Activated T-cell treated with anti-CD3 and anti-CD28 coated beads, Interleukin-2, amount 50 U/mL, for 4 hours (primary cell): ENCODE data around the gene MAP10. TPM values are rescaled to one million over a fixed set of nuclear protein-coding genes. Genes with fewer than 3 reads are reported as not detected.
A peak's percentile ranks its signal among the peaks of the same experiment; 100 is the strongest.
"Not testable (repeated sequence)": the region's sequence is repeated elsewhere in the genome, so short reads cannot be mapped to it uniquely, and the experiment has no call there.

Experiments
- ATAC-seq, 2 donors: fragments of 200-7000 bp; cut with Tn5 transposase; one replicate each; pipeline ENCODE4 v1.10.0; 2021
- DNase-seq: peaks from one replicate; pipeline ENCODE4 v3.0.0-alpha.2; 2020
- H3K27me3 Mint-ChIP-seq: one replicate; pipeline ENCODE4 v1.8.0; 2021; ENCODE audit warnings: low read depth, mixed read lengths
- H3K36me3 Mint-ChIP-seq: one replicate; pipeline ENCODE4 v1.8.0; 2022; ENCODE audit warnings: mixed read lengths; ENCODE audit not compliant: insufficient read depth
- H3K4me1 Mint-ChIP-seq: one replicate; pipeline ENCODE4 v1.8.0; 2021; ENCODE audit warnings: low read depth, mixed read lengths
- H3K4me3 Mint-ChIP-seq: one replicate; pipeline ENCODE4 v1.8.0; 2021; ENCODE audit warnings: mild to moderate bottlenecking, moderate library complexity, mixed read lengths
- H3K9me3 Mint-ChIP-seq: one replicate; pipeline ENCODE4 v1.8.0; 2021; ENCODE audit warnings: mixed read lengths
- total RNA-seq, 3 donors: library from RNA; stranded (reverse); gene quantifications; one replicate each; pipeline ENCODE4 v1.2.1, GENCODE V29; 2021

Gene MAP10
- 1 to 10 TPM in 2 of 3 donors, under 1 TPM in 1; 0.71 to 1.2 (median 1.1) TPM for total RNA-seq

GRCh38 chr1:232805269-232806185, at the start of gene MAP10:
Gene MAP10 (plus strand): TSS chr1:232805416. CDS start chr1:232805450, 34 bp downstream.
- peak; percentile 61 for DNase-seq
- peak; percentile 89 to 90 for ATAC-seq
- Mint-ChIP-seq H3K36me3 (no peaks in the 10 kb centered on the region), H3K4me3 (peak within 1 kb of the TSS; percentile 88), H3K4me1 (peaks cover 20% of the 10 kb centered on the region), H3K27me3 (no peaks in the 10 kb centered on the region), H3K9me3 (peaks cover 26% of the 10 kb centered on the region)

- DNase-seq (no peak), ATAC-seq (no peak)
- Mint-ChIP-seq H3K9me3 (peaks cover 4% of the 10 kb centered on the region), H3K4me1 (peaks cover 2% of the 10 kb centered on the region), H3K4me3 (no peak overlapping the region), H3K27me3 (peaks cover 15% of the 10 kb centered on the region), H3K36me3 (no peaks in the 10 kb centered on the region)
Observed at GRCh38 chr1:232764458-232765251, 40.6 kb upstream of the MAP10 start.

- Mint-ChIP-seq H3K4me3 (no peak overlapping the region), H3K4me1 (peaks cover 2% of the 10 kb centered on the region), H3K36me3 (no peaks in the 10 kb centered on the region), H3K27me3 (peaks cover 15% of the 10 kb centered on the region), H3K9me3 (peaks cover 4% of the 10 kb centered on the region)
- ATAC-seq (no peak), DNase-seq (no peak)
Observed at GRCh38 chr1:232765542-232765941, 39.7 kb upstream of the MAP10 start.

GRCh38 chr1:232766241-232766890, 38.9 kb upstream of the MAP10 start:
- Mint-ChIP-seq H3K4me1 (peaks cover 2% of the 10 kb centered on the region), H3K9me3 (peaks cover 4% of the 10 kb centered on the region), H3K4me3 (no peak overlapping the region), H3K36me3 (no peaks in the 10 kb centered on the region), H3K27me3 (peaks cover 15% of the 10 kb centered on the region)
- DNase-seq (no peak), ATAC-seq (no peak)

GRCh38 chr1:232766904-232767303, 38.3 kb upstream of the MAP10 start:
- Mint-ChIP-seq H3K27me3 (peaks cover 15% of the 10 kb centered on the region), H3K4me1 (peaks cover 2% of the 10 kb centered on the region), H3K9me3 (peaks cover 4% of the 10 kb centered on the region), H3K4me3 (no peak overlapping the region), H3K36me3 (no peaks in the 10 kb centered on the region)
- DNase-seq: no peak
- no peak for ATAC-seq

- ATAC-seq (no peak), DNase-seq (no peak)
- Mint-ChIP-seq H3K4me1 (peaks cover 2% of the 10 kb centered on the region), H3K9me3 (peaks cover 4% of the 10 kb centered on the region), H3K4me3 (no peak overlapping the region), H3K27me3 (peaks cover 15% of the 10 kb centered on the region), H3K36me3 (no peaks in the 10 kb centered on the region)
Observed at GRCh38 chr1:232767305-232768074, 37.7 kb upstream of the MAP10 start.

- ATAC-seq: no peak
Observed at GRCh38 chr1:232768793-232769192, 36.4 kb upstream of the MAP10 start.

GRCh38 chr1:232769733-232770132, 35.5 kb upstream of the MAP10 start:
- Mint-ChIP-seq H3K4me3 (no peak overlapping the region), H3K9me3 (no peaks in the 10 kb centered on the region)
- ATAC-seq: no peak

More at GRCh38 chr1:232768793-232769192, 36.4 kb upstream of the MAP10 start:
- Mint-ChIP-seq H3K9me3 (no peaks in the 10 kb centered on the region), H3K27me3 (peaks cover 13% of the 10 kb centered on the region), H3K36me3 (no peaks in the 10 kb centered on the region), H3K4me1 (peaks cover 2% of the 10 kb centered on the region), H3K4me3 (no peak overlapping the region)
- DNase-seq: no peak

GRCh38 chr1:232773752-232774151, 31.5 kb upstream of the MAP10 start:
- no peaks in the 10 kb centered on the region for H3K4me1 Mint-ChIP-seq
- H3K4me3 Mint-ChIP-seq: no peak overlapping the region
- peaks cover 6% of the 10 kb centered on the region for H3K27me3 Mint-ChIP-seq
- no peaks in the 10 kb centered on the region for H3K36me3 Mint-ChIP-seq
- DNase-seq: no peak
- no peaks in the 10 kb centered on the region for H3K9me3 Mint-ChIP-seq
- no peak for ATAC-seq

More at GRCh38 chr1:232769733-232770132, 35.5 kb upstream of the MAP10 start:
- DNase-seq: no peak
- Mint-ChIP-seq H3K4me1 (peaks cover 2% of the 10 kb centered on the region), H3K36me3 (no peaks in the 10 kb centered on the region), H3K27me3 (peaks cover 13% of the 10 kb centered on the region)

- H3K4me3 Mint-ChIP-seq: no peak overlapping the region
- no peaks in the 10 kb centered on the region for H3K4me1 Mint-ChIP-seq
- no peaks in the 10 kb centered on the region for H3K36me3 Mint-ChIP-seq
Observed at GRCh38 chr1:232776526-232777106, 28.6 kb upstream of the MAP10 start.

GRCh38 chr1:232780354-232780753, 24.9 kb upstream of the MAP10 start:
- Mint-ChIP-seq H3K36me3 (no peaks in the 10 kb centered on the region), H3K4me1 (no peaks in the 10 kb centered on the region), H3K9me3 (no peaks in the 10 kb centered on the region), H3K27me3 (peaks cover 4% of the 10 kb centered on the region), H3K4me3 (no peak overlapping the region)
- ATAC-seq (no peak), DNase-seq (no peak)

More at GRCh38 chr1:232776526-232777106, 28.6 kb upstream of the MAP10 start:
- ATAC-seq (no peak), DNase-seq (no peak)
- H3K27me3 Mint-ChIP-seq: peaks cover 6% of the 10 kb centered on the region
- no peaks in the 10 kb centered on the region for H3K9me3 Mint-ChIP-seq

- peaks cover 6% of the 10 kb centered on the region for H3K4me1 Mint-ChIP-seq
- no peak for DNase-seq
- ATAC-seq: no peak
- H3K27me3 Mint-ChIP-seq: no peaks in the 10 kb centered on the region
- H3K36me3 Mint-ChIP-seq: no peaks in the 10 kb centered on the region
- no peak overlapping the region for H3K4me3 Mint-ChIP-seq
- no peaks in the 10 kb centered on the region for H3K9me3 Mint-ChIP-seq
Observed at GRCh38 chr1:232784794-232785193, 20.4 kb upstream of the MAP10 start.

GRCh38 chr1:232785630-232786029, 19.6 kb upstream of the MAP10 start:
- H3K4me1 Mint-ChIP-seq, H3K27me3 Mint-ChIP-seq, H3K36me3 Mint-ChIP-seq, H3K4me3 Mint-ChIP-seq, ATAC-seq, H3K9me3 Mint-ChIP-seq, DNase-seq: not testable (repeated sequence)
